Epithelial cell of esophagus (primary cell): Measurements from ENCODE around the gene SP3.

Experiments used
- DNase-seq: peaks from one replicate; pipeline ENCODE4 v3.0.0; 2010; ENCODE audit warnings: low read depth
- H3K4me3 ChIP-seq: 2 replicates; pipeline ENCODE4 v1.5.1; 2011; ENCODE audit warnings: mild to moderate bottlenecking, low read length, control low read depth
- CTCF ChIP-seq: IDR thresholded peaks from 2 replicates; pipeline ENCODE4 v1.5.1; 2011; ENCODE audit warnings: low read depth, mild to moderate bottlenecking, low read length, control low read depth, inconsistent platforms; ENCODE audit not compliant: insufficient read depth; ENCODE audit errors: missing control alignments

SP3 gene

GRCh38 chr2:174011173-174011572, 46.0 kb upstream of the SP3 start:
- no peak for DNase-seq
- H3K4me3 ChIP-seq = no peak overlapping the region
- TF ChIP-seq CTCF = no peak

- TF ChIP-seq CTCF = no peak
- no peak overlapping the region for H3K4me3 ChIP-seq
- DNase-seq = peak; percentile 18
These were observed 44.5 kb upstream of the SP3 start for GRCh38 chr2:174009488-174010223.

- DNase-seq = no peak
These were observed 43.5 kb upstream of the SP3 start for GRCh38 chr2:174008720-174009119.

GRCh38 chr2:174007010-174007409, 41.8 kb upstream of the SP3 start:
- no peak for TF ChIP-seq CTCF
- H3K4me3 ChIP-seq = no peak overlapping the region
- DNase-seq = no peak

More at GRCh38 chr2:174008720-174009119, 43.5 kb upstream of the SP3 start:
- no peak overlapping the region for H3K4me3 ChIP-seq
- TF ChIP-seq CTCF = no peak

- H3K4me3 ChIP-seq = no peak overlapping the region
- DNase-seq = no peak
- TF ChIP-seq CTCF = no peak
These were observed 40.7 kb upstream of the SP3 start for GRCh38 chr2:174005801-174006419.

GRCh38 chr2:174004905-174005605, 39.9 kb upstream of the SP3 start:
- TF ChIP-seq CTCF = no peak
- no peak overlapping the region for H3K4me3 ChIP-seq
- DNase-seq = peak; percentile 86
